Tibial nerve (tissue), 4 donors: ENCODE measurements around the gene PRKG1. TPM values are rescaled to one million over a fixed set of nuclear protein-coding genes. Genes with fewer than 3 reads are reported as not detected.

Experiments used
- DNase-seq, 2 donors: peaks; one replicate each; pipeline ENCODE4 v3.0.0-alpha.2; 2019; ENCODE audit warnings: low spot score in 2 of 2
- H3K27ac ChIP-seq, 4 donors: fragments of 200-600 bp; sonication (generic) in 3 of 4; one replicate each; pipeline ENCODE4 v1.5.1; 2017 to 2019; ENCODE audit warnings: mild to moderate bottlenecking in 1 of 4
- H3K27me3 ChIP-seq, 2 donors: fragments of 200-600 bp; sonication (generic) in 1 of 2; one replicate each; pipeline versions ENCODE4 v1.5.1 to v1.6.0; 2017 to 2019
- H3K36me3 ChIP-seq, 3 donors: fragments of 200-600 bp; sonication (generic); one replicate each; pipeline ENCODE4 v1.5.1; 2018 to 2019
- H3K4me1 ChIP-seq, 4 donors: fragments of 200-600 bp; sonication (generic) in 3 of 4; one replicate each; pipeline ENCODE4 v1.5.1; 2017 to 2019
- H3K4me3 ChIP-seq, 4 donors: fragments of 200-600 bp; sonication (generic) in 3 of 4; one replicate each; pipeline ENCODE4 v1.5.1; 2017 to 2019; ENCODE audit warnings: mild to moderate bottlenecking in 1 of 4, moderate library complexity in 1 of 4
- H3K9me3 ChIP-seq, 4 donors: fragments of 200-600 bp; sonication (generic) in 3 of 4; one replicate each; pipeline ENCODE4 v1.5.1; 2017 to 2019
- EP300 ChIP-seq, 2 donors: sonication (generic); formaldehyde crosslinking; IDR thresholded peaks; one replicate each; pipeline ENCODE4 v1.6.1; 2017; ENCODE audit warnings: antibody characterized with exemption in 2 of 2, mild to moderate bottlenecking in 1 of 2
- POLR2A ChIP-seq, 2 donors: fragments of 450-650 bp; IDR thresholded peaks; one replicate each; pipeline ENCODE4 v1.6.1; 2017; ENCODE audit warnings: antibody characterized with exemption in 2 of 2, mild to moderate bottlenecking in 2 of 2, moderate library complexity in 2 of 2
- WGBS, 2 donors: methylation state at CpG; one replicate each; pipeline ENCODE4 v1.1.5; 2018; 5-methylcytosine and 5-hydroxymethylcytosine counted together
- total RNA-seq, 4 donors: library from RNA; depleted of rRNA; stranded (reverse); fragments of >200 nt; gene quantifications; one replicate each; pipeline ENCODE4 v1.1.0, GENCODE V29; 2016
- TF ChIP-seq, protein P1 (sequence below), 5 experiments: fragments of 200-600 bp in 3 of 5; fragments of 450-650 bp in 2 of 5; sonication (generic) in 3 of 5; IDR thresholded peaks; one replicate each; pipeline ENCODE4 v1.5.1; 2016 to 2019; ENCODE audit warnings: antibody characterized with exemption in 5 of 5, mild to moderate bottlenecking in 3 of 5, moderate library complexity in 2 of 5

PRKG1 gene
- total RNA-seq, 4 donors from 2014 or later: 8.7 to 35.0 (median 14.8) TPM

DNA sequence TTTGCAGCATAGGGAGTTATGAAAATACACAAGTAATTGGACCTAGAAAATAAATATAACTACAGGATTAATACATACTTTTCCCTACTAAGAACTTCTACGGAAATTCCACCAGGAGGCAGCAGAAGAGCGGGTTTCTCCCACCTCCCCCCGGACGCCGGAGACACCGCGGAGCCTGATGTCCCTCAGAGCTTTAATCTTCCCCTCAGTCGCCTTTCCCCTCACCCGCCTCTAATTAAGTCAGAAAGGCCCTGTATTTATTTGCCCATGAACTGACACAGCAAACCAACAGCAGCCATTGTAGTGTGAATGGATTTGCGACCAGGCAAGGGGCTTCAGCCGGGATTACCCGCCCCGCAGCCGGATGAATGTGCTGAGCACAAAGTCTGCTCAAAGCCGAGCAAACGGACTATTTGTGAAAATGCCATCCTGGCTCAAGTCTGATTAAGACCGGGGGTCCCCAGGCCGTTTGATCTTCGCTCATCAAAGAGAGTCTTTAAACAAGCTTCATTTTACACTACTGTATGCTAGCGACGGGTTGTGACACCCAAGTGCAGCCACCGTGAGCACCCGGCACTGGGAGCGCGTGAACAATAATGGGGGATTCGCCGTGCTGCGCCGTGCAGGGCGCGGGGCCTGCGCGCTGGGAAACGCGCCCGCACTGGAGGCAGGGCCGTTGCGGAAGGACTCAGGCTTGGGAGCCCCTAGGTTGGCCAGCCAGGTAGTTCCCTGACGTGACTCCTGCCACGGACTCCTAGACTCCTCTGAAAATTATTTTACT is 1234.2 kb downstream of the PRKG1 start:
- WGBS, 2 donors: 8 to 12% methylated on average over 37 to 40 of the region's 40 CpGs
- peak in 1 of 2 donors; percentile 33 for DNase-seq
- peaks cover 0 to 47% of the 10 kb centered on the region in 2 donors for H3K27me3 ChIP-seq
- TF ChIP-seq, protein P1, sequence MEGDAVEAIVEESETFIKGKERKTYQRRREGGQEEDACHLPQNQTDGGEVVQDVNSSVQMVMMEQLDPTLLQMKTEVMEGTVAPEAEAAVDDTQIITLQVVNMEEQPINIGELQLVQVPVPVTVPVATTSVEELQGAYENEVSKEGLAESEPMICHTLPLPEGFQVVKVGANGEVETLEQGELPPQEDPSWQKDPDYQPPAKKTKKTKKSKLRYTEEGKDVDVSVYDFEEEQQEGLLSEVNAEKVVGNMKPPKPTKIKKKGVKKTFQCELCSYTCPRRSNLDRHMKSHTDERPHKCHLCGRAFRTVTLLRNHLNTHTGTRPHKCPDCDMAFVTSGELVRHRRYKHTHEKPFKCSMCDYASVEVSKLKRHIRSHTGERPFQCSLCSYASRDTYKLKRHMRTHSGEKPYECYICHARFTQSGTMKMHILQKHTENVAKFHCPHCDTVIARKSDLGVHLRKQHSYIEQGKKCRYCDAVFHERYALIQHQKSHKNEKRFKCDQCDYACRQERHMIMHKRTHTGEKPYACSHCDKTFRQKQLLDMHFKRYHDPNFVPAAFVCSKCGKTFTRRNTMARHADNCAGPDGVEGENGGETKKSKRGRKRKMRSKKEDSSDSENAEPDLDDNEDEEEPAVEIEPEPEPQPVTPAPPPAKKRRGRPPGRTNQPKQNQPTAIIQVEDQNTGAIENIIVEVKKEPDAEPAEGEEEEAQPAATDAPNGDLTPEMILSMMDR (IDR thresholded peaks at IDR 0.05): peak; percentile 45 to 73 (median 61)
- no peak for TF ChIP-seq POLR2A (IDR thresholded peaks at IDR 0.05)
- H3K9me3 ChIP-seq: no peaks in the 10 kb centered on the region
- H3K4me1 ChIP-seq: peaks cover 0 to 18% (median 3%) of the 10 kb centered on the region in 4 donors
- H3K27ac ChIP-seq: no peak overlapping the region
- H3K36me3 ChIP-seq: no peaks in the 10 kb centered on the region
- H3K4me3 ChIP-seq: peak overlapping the region; percentile 22 to 50 (median 44)

DNA sequence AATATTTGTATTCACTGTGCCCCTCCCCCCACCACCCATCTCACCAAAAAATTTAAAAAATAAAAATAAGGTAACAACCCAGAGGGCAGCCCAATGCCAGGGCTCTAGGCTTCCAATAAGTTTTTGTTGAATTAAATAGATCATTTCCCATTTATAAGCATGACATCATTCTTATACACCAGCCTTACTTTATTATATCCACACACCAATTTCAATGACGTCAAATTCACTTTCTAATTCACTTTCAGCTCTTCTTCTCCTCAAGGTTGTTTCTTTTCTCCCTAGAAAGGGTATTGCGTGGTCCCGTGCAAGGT is 1238.6 kb downstream of the PRKG1 start:
- 21 to 22% methylated on average over 3 of the region's 3 CpGs for WGBS, 2 donors
- Histone ChIP-seq H3K4me1 (peaks cover 0 to 34% (median 4%) of the 10 kb centered on the region in 4 donors), H3K27me3 (peaks cover 0 to 55% of the 10 kb centered on the region in 2 donors), H3K9me3 (no peaks in the 10 kb centered on the region), H3K27ac (no peak overlapping the region), H3K4me3 (peak overlapping the region in 2 of 4 donors; percentile 6 to 53), H3K36me3 (no peaks in the 10 kb centered on the region)
- TF ChIP-seq EP300 (IDR thresholded peaks at IDR 0.05) (no peak), POLR2A (IDR thresholded peaks at IDR 0.05) (no peak)
- TF ChIP-seq, protein P1 (IDR thresholded peaks at IDR 0.05): no peak
- no peak for DNase-seq

DNA sequence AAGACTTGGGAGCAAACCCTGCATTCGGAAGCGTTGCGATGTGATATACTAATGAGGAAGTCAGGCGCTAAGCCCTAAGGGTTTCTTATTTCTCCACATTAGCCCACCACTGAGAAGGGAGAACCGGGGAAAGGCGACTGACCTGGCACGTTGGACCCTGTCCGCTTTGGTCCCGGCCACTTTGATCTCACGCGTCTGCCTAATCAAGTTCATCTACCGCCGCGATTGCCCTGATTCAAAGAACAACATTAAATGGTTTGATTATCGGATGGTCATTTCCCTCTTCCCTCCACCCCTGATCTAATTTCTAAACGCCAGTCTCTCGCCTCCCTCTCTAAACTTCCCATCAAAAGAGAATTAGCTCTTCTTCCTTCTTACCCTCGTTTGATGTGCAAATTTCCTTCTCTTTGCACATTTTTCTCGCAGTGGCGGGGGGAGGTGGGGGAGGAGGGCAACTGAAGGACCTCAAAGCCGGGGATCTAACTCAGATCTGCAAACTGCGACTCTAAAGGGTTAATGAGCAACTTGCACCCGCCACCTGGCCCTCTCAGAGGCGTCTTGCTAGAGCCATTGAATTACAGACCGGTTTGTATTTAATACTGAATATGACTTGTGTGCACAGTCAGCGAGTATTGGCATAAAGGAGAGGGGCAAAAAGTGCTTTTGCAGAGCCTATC is 1239.1 kb downstream of the PRKG1 start:
- Histone ChIP-seq H3K27ac (no peak overlapping the region), H3K27me3 (peaks cover 0 to 54% of the 10 kb centered on the region in 2 donors), H3K36me3 (no peaks in the 10 kb centered on the region), H3K9me3 (no peaks in the 10 kb centered on the region), H3K4me3 (peak overlapping the region in 3 of 4 donors; percentile 45 to 53 (median 48)), H3K4me1 (peaks cover 0 to 30% (median 4%) of the 10 kb centered on the region in 4 donors)
- no peak for TF ChIP-seq EP300 (IDR thresholded peaks at IDR 0.05)
- no peak for TF ChIP-seq POLR2A (IDR thresholded peaks at IDR 0.05)
- TF ChIP-seq, protein P1 (IDR thresholded peaks at IDR 0.05): no peak
- 4 to 8% methylated on average over 26 of the region's 26 CpGs for whole genome bisulfite sequencing, 2 donors
- no peak for DNase-seq

DNA sequence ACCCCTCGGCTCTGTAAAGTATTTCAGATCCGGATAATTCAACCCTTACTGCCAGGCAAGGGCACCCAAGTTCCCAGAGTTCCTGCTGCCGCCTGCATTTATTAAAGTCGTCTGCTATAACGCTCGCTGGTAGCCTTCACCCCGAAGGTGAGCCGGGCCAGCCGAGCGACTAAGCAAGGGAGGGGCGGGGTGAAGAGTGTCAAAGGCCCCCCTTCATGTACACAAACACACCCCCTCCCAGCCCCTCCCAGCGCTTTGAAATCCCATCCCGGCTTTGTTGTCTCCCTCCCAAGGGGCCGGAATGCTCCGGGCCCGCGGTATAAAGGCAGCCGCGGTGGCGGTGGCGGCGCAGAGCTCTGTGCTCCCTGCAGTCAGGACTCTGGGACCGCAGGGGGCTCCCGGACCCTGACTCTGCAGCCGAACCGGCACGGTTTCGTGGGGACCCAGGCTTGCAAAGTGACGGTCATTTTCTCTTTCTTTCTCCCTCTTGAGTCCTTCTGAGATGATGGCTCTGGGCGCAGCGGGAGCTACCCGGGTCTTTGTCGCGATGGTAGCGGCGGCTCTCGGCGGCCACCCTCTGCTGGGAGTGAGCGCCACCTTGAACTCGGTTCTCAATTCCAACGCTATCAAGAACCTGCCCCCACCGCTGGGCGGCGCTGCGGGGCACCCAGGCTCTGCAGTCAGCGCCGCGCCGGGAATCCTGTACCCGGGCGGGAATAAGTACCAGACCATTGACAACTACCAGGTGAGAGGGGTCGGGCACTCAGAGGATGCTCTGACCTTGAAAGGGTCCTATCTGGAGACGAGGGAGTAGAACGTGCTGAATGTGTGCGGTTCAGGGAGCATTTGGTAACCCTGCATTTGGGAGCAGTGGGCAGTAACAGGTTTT is 1239.9 kb downstream of the PRKG1 start, which contains the start of gene DKK1:
Gene DKK1, plus strand, starts transcription at position 349 of the 889 bp plus-strand sequence. Its CDS starts 154 bp downstream, at position 503.
- peak; percentile 37 to 45 for DNase-seq
- H3K27me3 ChIP-seq: peaks cover 0 to 47% of the 10 kb centered on the region in 2 donors
- WGBS, 2 donors: 1 to 3% methylated on average over 49 to 55 of the region's 55 CpGs

More for the DNA sequence above, 1239.9 kb downstream of the PRKG1 start, which contains the start of gene DKK1:
- Histone ChIP-seq H3K9me3 (no peaks in the 10 kb centered on the region), H3K4me1 (peaks cover 0 to 25% (median 4%) of the 10 kb centered on the region in 4 donors), H3K36me3 (no peaks in the 10 kb centered on the region), H3K27ac (no peak within 1 kb of the TSS), H3K4me3 (peak within 1 kb of the TSS; percentile 10 to 53 (median 46))
- TF ChIP-seq, protein P1 (IDR thresholded peaks at IDR 0.05): peak; percentile 48 to 62 (median 57)
- no peak for TF ChIP-seq EP300 (IDR thresholded peaks at IDR 0.05)
